Gastrocnemius medialis (tissue), 4 donors: ENCODE results near the gene CALML3.

Experiments used
- CTCF ChIP-seq, 5 experiments: fragments of 450-650 bp in 3 of 5; fragments of 200-600 bp in 2 of 5; sonication (generic) in 2 of 5; IDR thresholded peaks in 4 of 5; conservative IDR thresholded peaks in 1 of 5; 1 replicate in 4 of 5; 2 replicates in 1 of 5; pipeline ENCODE4 v1.5.1; 2016 to 2019; ENCODE audit warnings: antibody characterized with exemption in 5 of 5, mild to moderate bottlenecking in 3 of 5, moderate library complexity in 3 of 5
- POLR2A ChIP-seq, 2 donors: fragments of 450-650 bp; IDR thresholded peaks; one replicate each; pipeline ENCODE4 v1.6.1; 2017; ENCODE audit warnings: antibody characterized with exemption in 2 of 2, mild to moderate bottlenecking in 2 of 2, moderate library complexity in 2 of 2

DNA sequence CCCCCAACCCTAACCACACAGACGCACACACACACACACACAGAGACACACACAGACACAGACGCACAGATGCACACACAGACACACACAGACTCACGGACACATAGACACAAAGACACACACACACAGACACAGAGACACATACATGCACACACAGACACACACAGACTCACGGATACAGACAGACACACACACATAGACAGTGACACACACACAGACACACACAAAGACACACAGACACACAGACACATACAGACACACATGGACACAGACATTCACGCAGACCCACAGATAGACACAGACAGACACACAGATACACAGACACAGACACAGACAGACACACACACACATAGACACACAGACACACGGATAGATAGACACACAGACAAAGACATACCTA is 27.5 kb upstream of the CALML3 start:
- TF ChIP-seq CTCF (IDR thresholded peaks at IDR 0.05 in 4 of 5, conservative IDR thresholded peaks at IDR 0.05 in 1 of 5) (no peak), POLR2A (IDR thresholded peaks at IDR 0.05) (no peak)
